Ovary (tissue), 9 donors: Measurements from ENCODE around the gene RWDD1. TPM values are rescaled to one million over a fixed set of nuclear protein-coding genes. Genes with fewer than 3 reads are reported as not detected.

ENCODE experiments used
- DNase-seq, 5 donors: peaks; one replicate each; pipeline ENCODE4 v3.0.0-alpha.2; 2019 to 2020
- H3K27ac ChIP-seq, 2 donors: fragments of 200-600 bp; one replicate each; pipeline versions ENCODE4 v1.5.1 to v1.8.0; 2019 to 2022
- H3K27me3 ChIP-seq: fragments of 200-600 bp; one replicate; pipeline ENCODE4 v1.8.0; 2022
- H3K36me3 ChIP-seq: fragments of 200-600 bp; sonication (generic); one replicate; pipeline ENCODE4 v1.5.1; 2019
- H3K4me1 ChIP-seq: one replicate; pipeline ENCODE4 v1.8.1; 2013; ENCODE audit warnings: mild to moderate bottlenecking, moderate library complexity; ENCODE audit not compliant: insufficient read depth
- H3K4me3 ChIP-seq: fragments of 200-600 bp; sonication (generic); one replicate; pipeline ENCODE4 v1.5.1; 2017
- H3K9me3 ChIP-seq, 2 donors: fragments of 200-600 bp in 1 of 2; sonication (generic) in 1 of 2; one replicate each; pipeline versions ENCODE4 v1.5.1 to v1.8.1; 2013 to 2019; ENCODE audit warnings: mild to moderate bottlenecking in 1 of 2, moderate library complexity in 1 of 2
- CTCF ChIP-seq, 3 donors: fragments of 450-650 bp in 2 of 3; fragments of 200-600 bp in 1 of 3; IDR thresholded peaks; one replicate each; pipeline versions ENCODE4 v1.5.1 to v1.8.0; 2016 to 2022; ENCODE audit warnings: antibody characterized with exemption in 3 of 3, mild to moderate bottlenecking in 1 of 3
- EP300 ChIP-seq: sonication (generic); formaldehyde crosslinking; IDR thresholded peaks from one replicate; pipeline ENCODE4 v1.6.1; 2017; ENCODE audit warnings: antibody characterized with exemption
- POLR2A ChIP-seq: fragments of 450-650 bp; IDR thresholded peaks from one replicate; pipeline ENCODE4 v1.6.1; 2017; ENCODE audit warnings: antibody characterized with exemption, mild to moderate bottlenecking, moderate library complexity
- WGBS, 3 donors: extraction: QIAGEN DNeasy Blood & Tissue Kit in 1 of 3; methylation state at CpG; one replicate each; pipeline versions ENCODE4 v1.1.5 to v1.1.7; 2013 to 2017; 5-methylcytosine and 5-hydroxymethylcytosine counted together
- intact Hi-C, 4 donors: fragments of 100-400 bp; cut with DNase I; formaldehyde crosslinking; loops; one replicate each; pipeline versions ENCODE4 v1.11.0 to v1.15.1; 2022 to 2023
- polyA plus RNA-seq, 2 donors: library from polyadenylated mRNA; stranded (reverse); fragments of 200-250 nt in 1 of 2; fragments of 350-450 nt in 1 of 2; fragmentation: Illumina TruSeq in 1 of 2; extraction: RNeasy Lipid Tissue Mini Kit (QIAGEN cat#74804) in 1 of 2; gene quantifications; one replicate each; pipeline ENCODE4 v1.2.3, GENCODE V29; 2013 to 2014
- total RNA-seq, 7 donors: library from RNA; depleted of rRNA in 2 of 7; stranded (reverse); fragments of >200 nt in 2 of 7; fragmentation: NEBNext Ultra II Directional in 3 of 7; extraction: Animal tissue kit (Norgen Biotek cat#: 25700) in 3 of 7; gene quantifications; one replicate each; pipeline versions ENCODE4 v1.1.0 to v1.2.4, GENCODE V29; 2016 to 2023
- donor health status: DM: no; HTN: no; CAD: no; lungs with moderate emphysema.
- donor health status: DM: no; HTN: no; CAD: no.
- donor health status: Bipolar disorder and iron deficiency.
- donor health status: DM: yes; HTN: yes; CAD: no.
- donor health status: DM: no; HTN: no; CAD: no.
- donor health status: DM: yes; HTN: yes; CAD: no.

RWDD1 gene
- total and polyA plus RNA-seq, 9 donors: 36.5 to 82.2 (median 49.3) TPM

GRCh38 chr6:116579143-116579542, 7.8 kb downstream of the RWDD1 start:
- H3K4me1 ChIP-seq: peaks cover 1% of the 10 kb centered on the region
- no peaks in the 10 kb centered on the region for H3K9me3 ChIP-seq
- H3K27me3 ChIP-seq: no peaks in the 10 kb centered on the region
- H3K4me3 ChIP-seq: no peak overlapping the region
- TF ChIP-seq CTCF (IDR thresholded peaks at IDR 0.05) (no peak), POLR2A (no peak), EP300 (no peak)
- WGBS, 3 donors: 81 to 100% (median 85%) methylated on average over 1 of the region's 1 CpG
- no peaks in the 10 kb centered on the region for H3K36me3 ChIP-seq
- no peak overlapping the region for H3K27ac ChIP-seq
- intact Hi-C loops: no loop called here
- DNase-seq: no peak

- TF ChIP-seq EP300: no peak
- no peak for TF ChIP-seq CTCF (IDR thresholded peaks at IDR 0.05)
- no peak for TF ChIP-seq POLR2A
- H3K9me3 ChIP-seq: no peaks in the 10 kb centered on the region
- no peak for DNase-seq
- no peak overlapping the region for H3K27ac ChIP-seq
- H3K4me3 ChIP-seq: no peak overlapping the region
- no peaks in the 10 kb centered on the region for H3K36me3 ChIP-seq
- H3K27me3 ChIP-seq: no peaks in the 10 kb centered on the region
- H3K4me1 ChIP-seq: peaks cover 1% of the 10 kb centered on the region
- WGBS, 3 donors: 76 to 84% (median 79%) methylated on average over 2 of the region's 2 CpGs
- intact Hi-C loops: no loop called here
Measured at GRCh38 chr6:116580198-116580597, 8.9 kb downstream of the RWDD1 start.

GRCh38 chr6:116586276-116586675, 15.0 kb downstream of the RWDD1 start:
- Histone ChIP-seq H3K27ac (no peak overlapping the region), H3K4me1 (no peaks in the 10 kb centered on the region), H3K4me3 (no peak overlapping the region), H3K27me3 (no peaks in the 10 kb centered on the region), H3K9me3 (no peaks in the 10 kb centered on the region), H3K36me3 (no peaks in the 10 kb centered on the region)
- intact Hi-C loops: no loop called here
- TF ChIP-seq EP300: no peak
- TF ChIP-seq CTCF (IDR thresholded peaks at IDR 0.05): no peak
- TF ChIP-seq POLR2A: no peak
- no peak for DNase-seq

- intact Hi-C loops: no loop called here
- TF ChIP-seq EP300 (no peak), POLR2A (no peak), CTCF (IDR thresholded peaks at IDR 0.05) (no peak)
- H3K9me3 ChIP-seq: no peaks in the 10 kb centered on the region
Measured at GRCh38 chr6:116586738-116587137, 15.4 kb downstream of the RWDD1 start.

GRCh38 chr6:116595247-116595646, 23.9 kb downstream of the RWDD1 start:
- no peak overlapping the region for H3K27ac ChIP-seq
- no peak overlapping the region for H3K4me3 ChIP-seq
- H3K27me3 ChIP-seq: no peaks in the 10 kb centered on the region
- H3K4me1 ChIP-seq: no peaks in the 10 kb centered on the region
- no peaks in the 10 kb centered on the region for H3K36me3 ChIP-seq
- WGBS, 3 donors: 47 to 77% (median 63%) methylated on average over 3 of the region's 3 CpGs
- H3K9me3 ChIP-seq: no peaks in the 10 kb centered on the region
- TF ChIP-seq EP300 (no peak), POLR2A (no peak), CTCF (IDR thresholded peaks at IDR 0.05) (no peak)
- intact Hi-C loops: no loop called here
- DNase-seq: no peak

More at GRCh38 chr6:116586738-116587137, 15.4 kb downstream of the RWDD1 start:
- Histone ChIP-seq H3K27me3 (no peaks in the 10 kb centered on the region), H3K27ac (no peak overlapping the region), H3K4me3 (no peak overlapping the region), H3K36me3 (no peaks in the 10 kb centered on the region), H3K4me1 (no peaks in the 10 kb centered on the region)
- no peak for DNase-seq
- WGBS, 3 donors: 95 to 99% (median 96%) methylated on average over 2 of the region's 2 CpGs
